GM12878 (cell line): Measurements from ENCODE around the gene TMEM179B. TPM values are rescaled to one million over a fixed set of nuclear protein-coding genes. Genes with fewer than 3 reads are reported as not detected.

ENCODE experiments used
- ASH2L ChIP-seq: fragments of 300-600, 200-600 bp; sonication (generic); IDR thresholded peaks from 2 replicates; pipeline ENCODE4 v1.6.1; 2017; ENCODE audit warnings: low read depth, mild to moderate bottlenecking, borderline replicate concordance
- CEBPB ChIP-seq, 2 experiments: fragments of 150-350 bp in 1 of 2; IDR thresholded peaks; 2 replicates each; pipeline ENCODE4 v1.6.1; 2012 to 2014; ENCODE audit warnings: low read depth in 2 of 2, low read length in 2 of 2, borderline replicate concordance in 1 of 2, inconsistent platforms in 1 of 2
- DPF2 ChIP-seq: fragments of 450-650 bp; IDR thresholded peaks from 2 replicates; pipeline ENCODE4 v1.6.1; 2017; ENCODE audit warnings: mild to moderate bottlenecking
- FOXM1 ChIP-seq: IDR thresholded peaks from 2 replicates; pipeline ENCODE4 v1.6.1; 2012; ENCODE audit warnings: low read depth, mild to moderate bottlenecking, inconsistent platforms, low read length, moderate library complexity
- HDGF ChIP-seq: fragments of 450-650 bp; IDR thresholded peaks from 2 replicates; pipeline ENCODE4 v1.6.1; 2016; ENCODE audit warnings: antibody characterized with exemption
- IKZF1 ChIP-seq: fragments of 450-650 bp; conservative IDR thresholded peaks from 2 replicates; pipeline ENCODE4 v1.6.1; 2017; ENCODE audit warnings: antibody characterized with exemption, mild to moderate bottlenecking
- JUNB ChIP-seq: IDR thresholded peaks from 2 replicates; pipeline ENCODE4 v1.6.1; 2016; ENCODE audit warnings: antibody characterized with exemption, mild to moderate bottlenecking
- MEF2B ChIP-seq: fragments of 450-650 bp; IDR thresholded peaks from 2 replicates; pipeline ENCODE4 v1.6.1; 2018; ENCODE audit warnings: mild to moderate bottlenecking, moderate library complexity; ENCODE audit not compliant: partially characterized antibody, poor library complexity, severe bottlenecking
- MXI1 ChIP-seq: fragments of 150-350 bp; IDR thresholded peaks from 2 replicates; pipeline ENCODE4 v1.6.1; 2011; ENCODE audit warnings: low read depth, mild to moderate bottlenecking, inconsistent platforms, low read length, improper control_type of control experiment
- SMAD5 ChIP-seq: IDR thresholded peaks from 2 replicates; pipeline ENCODE4 v1.6.1; 2016; ENCODE audit warnings: antibody characterized with exemption, low read depth
- STAT3 ChIP-seq: IDR thresholded peaks from 2 replicates; pipeline ENCODE4 v1.6.1; 2011; ENCODE audit warnings: low read depth, low read length, improper control_type of control experiment
- TARDBP ChIP-seq: IDR thresholded peaks from 2 replicates; pipeline ENCODE4 v1.6.1; 2016; ENCODE audit warnings: borderline replicate concordance
- TBL1XR1 ChIP-seq: IDR thresholded peaks from 2 replicates; pipeline ENCODE4 v1.6.1; 2012; ENCODE audit warnings: low read depth, low read length, improper control_type of control experiment
- ZSCAN29 ChIP-seq: fragments of 450-650 bp; IDR thresholded peaks from 2 replicates; pipeline ENCODE4 v1.6.1; 2017; ENCODE audit warnings: mild to moderate bottlenecking, moderate library complexity
- ZZZ3 ChIP-seq: IDR thresholded peaks from 2 replicates; pipeline ENCODE4 v1.6.1; 2011; ENCODE audit warnings: low read depth; ENCODE audit not compliant: control insufficient read depth, insufficient read length
- polyA plus RNA-seq, 11 experiments: library from polyadenylated mRNA; depleted of rRNA in 4 of 11; unstranded in 6 of 11; stranded (reverse) in 5 of 11; fragments of >200 nt; fragmentation: Nextera tagmentation in 4 of 11; fragmentation: Illumina TruSeq in 1 of 11; extraction: Ambion mirVana in 4 of 11; extraction: Trizol in 1 of 11; gene quantifications; 1 replicate in 1 of 11; 2 replicates in 10 of 11; pipeline versions ENCODE4 v1.2.1 to v1.2.3, GENCODE V29; 2011 to 2016; ENCODE audit warnings: inconsistent platforms in 2 of 11, missing spikeins in 2 of 11, low read depth in 1 of 11
- total RNA-seq, 4 experiments: library from RNA; depleted of rRNA in 3 of 4; stranded (reverse); fragments of >200 nt in 3 of 4; fragmentation: Illumina TruSeq in 1 of 4; extraction: Trizol in 1 of 4; gene quantifications; 2 replicates each; pipeline versions ENCODE4 v1.2.1 to v1.2.3, GENCODE V29; 2013 to 2021
- TF ChIP-seq, protein P1 (sequence below), 3 experiments: IDR thresholded peaks in 2 of 3; conservative IDR thresholded peaks in 1 of 3; 2 replicates each; pipeline ENCODE4 v1.5.1; 2011; ENCODE audit warnings: low read depth in 3 of 3, low read length in 3 of 3, mild to moderate bottlenecking in 3 of 3, control low read depth in 2 of 3, moderate library complexity in 2 of 3, inconsistent platforms in 1 of 3, mixed read lengths in 1 of 3; ENCODE audit not compliant: control insufficient read depth in 2 of 3, insufficient read depth in 1 of 3; ENCODE audit errors: extremely low read depth in 1 of 3
- TF ChIP-seq, protein P2 (sequence below): fragments of 450-650 bp; IDR thresholded peaks from 2 replicates; pipeline ENCODE4 v1.6.1; 2018; ENCODE audit warnings: mild to moderate bottlenecking, low read depth, moderate library complexity; ENCODE audit not compliant: partially characterized antibody
- TF ChIP-seq, protein P3 (sequence below): IDR thresholded peaks from 2 replicates; pipeline ENCODE4 v1.6.1; 2011; ENCODE audit warnings: low read depth, low read length, improper control_type of control experiment, borderline replicate concordance
- TF ChIP-seq, protein P4 (sequence below): IDR thresholded peaks from 2 replicates; pipeline ENCODE4 v1.6.1; 2011; ENCODE audit warnings: mild to moderate bottlenecking, low read depth, low read length, moderate library complexity; ENCODE audit not compliant: insufficient replicate concordance
- TF ChIP-seq, protein P5 (sequence below): fragments of 450-650 bp; IDR thresholded peaks from 2 replicates; pipeline ENCODE4 v1.6.1; 2016; ENCODE audit warnings: mild to moderate bottlenecking
- TF ChIP-seq, protein P6 (sequence below): IDR thresholded peaks from 2 replicates; pipeline ENCODE4 v1.6.1; 2011; ENCODE audit warnings: low read depth, mild to moderate bottlenecking, low read length, moderate library complexity, borderline replicate concordance; ENCODE audit errors: extremely low read depth

Gene TMEM179B
- total and polyA plus RNA-seq, 10 of the 15 experiments (the other 5 are each of a cell fraction or from before 2014, with no cell fraction given), result 21.7 to 82.4 (median 42.0) TPM

DNA sequence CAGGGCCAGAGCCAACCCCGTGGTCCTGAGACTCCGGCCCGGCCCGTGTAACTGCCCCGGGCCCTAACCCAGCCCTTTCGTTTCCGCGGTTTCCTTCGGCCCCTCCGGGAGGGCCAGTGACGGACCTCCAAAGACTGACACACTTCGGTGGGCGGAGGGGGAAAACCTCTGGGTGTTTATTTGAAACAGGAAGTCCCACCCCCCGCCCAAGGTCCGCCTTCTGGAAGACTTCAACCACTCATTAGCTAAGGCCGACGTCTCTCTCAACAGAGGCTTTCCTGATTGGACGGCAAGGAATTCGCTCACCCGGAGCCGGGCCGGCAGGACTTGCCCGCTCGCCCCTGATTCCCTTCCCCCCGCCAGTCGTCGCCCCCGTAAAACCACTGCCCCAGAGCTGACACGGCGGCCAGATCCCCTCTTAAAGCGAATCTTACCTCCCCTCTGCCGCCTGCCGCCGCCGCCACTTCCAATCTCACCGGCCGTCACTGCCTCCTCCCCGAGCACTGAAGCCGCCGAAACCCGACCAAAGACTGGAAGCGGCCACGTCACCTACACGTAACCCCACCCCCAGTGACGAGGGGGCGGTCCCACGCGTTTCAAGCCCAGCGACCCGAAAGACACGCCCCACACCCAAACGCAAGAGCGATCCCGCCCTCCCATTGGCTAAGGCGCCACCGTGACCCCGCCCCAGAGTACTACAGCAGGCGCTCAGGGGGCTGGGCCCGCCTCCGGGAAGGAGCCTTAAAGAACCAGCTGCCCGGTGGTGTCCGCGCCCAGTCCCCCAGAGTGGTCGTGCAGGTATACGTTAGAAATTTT, 44.5 kb downstream of the TMEM179B start, which contains the start of gene STX5 (continued):
- TF ChIP-seq, protein P1, sequence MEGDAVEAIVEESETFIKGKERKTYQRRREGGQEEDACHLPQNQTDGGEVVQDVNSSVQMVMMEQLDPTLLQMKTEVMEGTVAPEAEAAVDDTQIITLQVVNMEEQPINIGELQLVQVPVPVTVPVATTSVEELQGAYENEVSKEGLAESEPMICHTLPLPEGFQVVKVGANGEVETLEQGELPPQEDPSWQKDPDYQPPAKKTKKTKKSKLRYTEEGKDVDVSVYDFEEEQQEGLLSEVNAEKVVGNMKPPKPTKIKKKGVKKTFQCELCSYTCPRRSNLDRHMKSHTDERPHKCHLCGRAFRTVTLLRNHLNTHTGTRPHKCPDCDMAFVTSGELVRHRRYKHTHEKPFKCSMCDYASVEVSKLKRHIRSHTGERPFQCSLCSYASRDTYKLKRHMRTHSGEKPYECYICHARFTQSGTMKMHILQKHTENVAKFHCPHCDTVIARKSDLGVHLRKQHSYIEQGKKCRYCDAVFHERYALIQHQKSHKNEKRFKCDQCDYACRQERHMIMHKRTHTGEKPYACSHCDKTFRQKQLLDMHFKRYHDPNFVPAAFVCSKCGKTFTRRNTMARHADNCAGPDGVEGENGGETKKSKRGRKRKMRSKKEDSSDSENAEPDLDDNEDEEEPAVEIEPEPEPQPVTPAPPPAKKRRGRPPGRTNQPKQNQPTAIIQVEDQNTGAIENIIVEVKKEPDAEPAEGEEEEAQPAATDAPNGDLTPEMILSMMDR (IDR thresholded peaks at IDR 0.05 in 2 of 3, conservative IDR thresholded peaks at IDR 0.05 in 1 of 3; ENCODE audit: control insufficient read depth in 2 of 3, extremely low read depth in 1 of 3, insufficient read depth in 1 of 3, low read depth in 3 of 3, low read length in 3 of 3), result no peak
- no peak for TF ChIP-seq CEBPB (IDR thresholded peaks at IDR 0.05; ENCODE audit: borderline replicate concordance in 1 of 2, low read depth in 2 of 2, low read length in 2 of 2)
- TF ChIP-seq ASH2L, result no peak
- peak; percentile 61 for TF ChIP-seq IKZF1
- TF ChIP-seq, protein P2, sequence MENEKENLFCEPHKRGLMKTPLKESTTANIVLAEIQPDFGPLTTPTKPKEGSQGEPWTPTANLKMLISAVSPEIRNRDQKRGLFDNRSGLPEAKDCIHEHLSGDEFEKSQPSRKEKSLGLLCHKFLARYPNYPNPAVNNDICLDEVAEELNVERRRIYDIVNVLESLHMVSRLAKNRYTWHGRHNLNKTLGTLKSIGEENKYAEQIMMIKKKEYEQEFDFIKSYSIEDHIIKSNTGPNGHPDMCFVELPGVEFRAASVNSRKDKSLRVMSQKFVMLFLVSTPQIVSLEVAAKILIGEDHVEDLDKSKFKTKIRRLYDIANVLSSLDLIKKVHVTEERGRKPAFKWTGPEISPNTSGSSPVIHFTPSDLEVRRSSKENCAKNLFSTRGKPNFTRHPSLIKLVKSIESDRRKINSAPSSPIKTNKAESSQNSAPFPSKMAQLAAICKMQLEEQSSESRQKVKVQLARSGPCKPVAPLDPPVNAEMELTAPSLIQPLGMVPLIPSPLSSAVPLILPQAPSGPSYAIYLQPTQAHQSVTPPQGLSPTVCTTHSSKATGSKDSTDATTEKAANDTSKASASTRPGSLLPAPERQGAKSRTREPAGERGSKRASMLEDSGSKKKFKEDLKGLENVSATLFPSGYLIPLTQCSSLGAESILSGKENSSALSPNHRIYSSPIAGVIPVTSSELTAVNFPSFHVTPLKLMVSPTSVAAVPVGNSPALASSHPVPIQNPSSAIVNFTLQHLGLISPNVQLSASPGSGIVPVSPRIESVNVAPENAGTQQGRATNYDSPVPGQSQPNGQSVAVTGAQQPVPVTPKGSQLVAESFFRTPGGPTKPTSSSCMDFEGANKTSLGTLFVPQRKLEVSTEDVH, result no peak
- peak; percentile 98 for TF ChIP-seq HDGF
- no peak for TF ChIP-seq STAT3
- TF ChIP-seq ZSCAN29, result no peak
- no peak for TF ChIP-seq ZZZ3
- no peak for TF ChIP-seq FOXM1
- no peak for TF ChIP-seq JUNB
- peak; percentile 34; the same call in 1 of the 2 replicates for TF ChIP-seq SMAD5
- TF ChIP-seq MEF2B, result peak; percentile 5
- TF ChIP-seq MXI1, result no peak
- TF ChIP-seq, protein P3, sequence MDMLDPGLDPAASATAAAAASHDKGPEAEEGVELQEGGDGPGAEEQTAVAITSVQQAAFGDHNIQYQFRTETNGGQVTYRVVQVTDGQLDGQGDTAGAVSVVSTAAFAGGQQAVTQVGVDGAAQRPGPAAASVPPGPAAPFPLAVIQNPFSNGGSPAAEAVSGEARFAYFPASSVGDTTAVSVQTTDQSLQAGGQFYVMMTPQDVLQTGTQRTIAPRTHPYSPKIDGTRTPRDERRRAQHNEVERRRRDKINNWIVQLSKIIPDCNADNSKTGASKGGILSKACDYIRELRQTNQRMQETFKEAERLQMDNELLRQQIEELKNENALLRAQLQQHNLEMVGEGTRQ, result peak; percentile 46
- TF ChIP-seq, protein P4, sequence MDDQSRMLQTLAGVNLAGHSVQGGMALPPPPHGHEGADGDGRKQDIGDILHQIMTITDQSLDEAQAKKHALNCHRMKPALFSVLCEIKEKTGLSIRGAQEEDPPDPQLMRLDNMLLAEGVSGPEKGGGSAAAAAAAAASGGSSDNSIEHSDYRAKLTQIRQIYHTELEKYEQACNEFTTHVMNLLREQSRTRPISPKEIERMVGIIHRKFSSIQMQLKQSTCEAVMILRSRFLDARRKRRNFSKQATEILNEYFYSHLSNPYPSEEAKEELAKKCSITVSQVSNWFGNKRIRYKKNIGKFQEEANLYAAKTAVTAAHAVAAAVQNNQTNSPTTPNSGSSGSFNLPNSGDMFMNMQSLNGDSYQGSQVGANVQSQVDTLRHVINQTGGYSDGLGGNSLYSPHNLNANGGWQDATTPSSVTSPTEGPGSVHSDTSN, result peak; percentile 98
- no peak for TF ChIP-seq TBL1XR1
- TF ChIP-seq DPF2, result peak; percentile 98
- TF ChIP-seq, protein P5, sequence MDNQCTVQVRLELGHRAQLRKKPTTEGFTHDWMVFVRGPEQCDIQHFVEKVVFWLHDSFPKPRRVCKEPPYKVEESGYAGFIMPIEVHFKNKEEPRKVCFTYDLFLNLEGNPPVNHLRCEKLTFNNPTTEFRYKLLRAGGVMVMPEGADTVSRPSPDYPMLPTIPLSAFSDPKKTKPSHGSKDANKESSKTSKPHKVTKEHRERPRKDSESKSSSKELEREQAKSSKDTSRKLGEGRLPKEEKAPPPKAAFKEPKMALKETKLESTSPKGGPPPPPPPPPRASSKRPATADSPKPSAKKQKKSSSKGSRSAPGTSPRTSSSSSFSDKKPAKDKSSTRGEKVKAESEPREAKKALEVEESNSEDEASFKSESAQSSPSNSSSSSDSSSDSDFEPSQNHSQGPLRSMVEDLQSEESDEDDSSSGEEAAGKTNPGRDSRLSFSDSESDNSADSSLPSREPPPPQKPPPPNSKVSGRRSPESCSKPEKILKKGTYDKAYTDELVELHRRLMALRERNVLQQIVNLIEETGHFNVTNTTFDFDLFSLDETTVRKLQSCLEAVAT, result peak; percentile 82
- TF ChIP-seq, protein P6, sequence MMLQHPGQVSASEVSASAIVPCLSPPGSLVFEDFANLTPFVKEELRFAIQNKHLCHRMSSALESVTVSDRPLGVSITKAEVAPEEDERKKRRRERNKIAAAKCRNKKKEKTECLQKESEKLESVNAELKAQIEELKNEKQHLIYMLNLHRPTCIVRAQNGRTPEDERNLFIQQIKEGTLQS, result no peak
- TF ChIP-seq TARDBP, result no peak
